ENCODE results near the gene RGS3. TPM values are rescaled to one million over a fixed set of nuclear protein-coding genes. Genes with fewer than 3 reads are reported as not detected.

RGS3 gene
- total and polyA plus RNA-seq, 7 donors, result 26.9 to 50.7 (median 38.3) TPM

DNA sequence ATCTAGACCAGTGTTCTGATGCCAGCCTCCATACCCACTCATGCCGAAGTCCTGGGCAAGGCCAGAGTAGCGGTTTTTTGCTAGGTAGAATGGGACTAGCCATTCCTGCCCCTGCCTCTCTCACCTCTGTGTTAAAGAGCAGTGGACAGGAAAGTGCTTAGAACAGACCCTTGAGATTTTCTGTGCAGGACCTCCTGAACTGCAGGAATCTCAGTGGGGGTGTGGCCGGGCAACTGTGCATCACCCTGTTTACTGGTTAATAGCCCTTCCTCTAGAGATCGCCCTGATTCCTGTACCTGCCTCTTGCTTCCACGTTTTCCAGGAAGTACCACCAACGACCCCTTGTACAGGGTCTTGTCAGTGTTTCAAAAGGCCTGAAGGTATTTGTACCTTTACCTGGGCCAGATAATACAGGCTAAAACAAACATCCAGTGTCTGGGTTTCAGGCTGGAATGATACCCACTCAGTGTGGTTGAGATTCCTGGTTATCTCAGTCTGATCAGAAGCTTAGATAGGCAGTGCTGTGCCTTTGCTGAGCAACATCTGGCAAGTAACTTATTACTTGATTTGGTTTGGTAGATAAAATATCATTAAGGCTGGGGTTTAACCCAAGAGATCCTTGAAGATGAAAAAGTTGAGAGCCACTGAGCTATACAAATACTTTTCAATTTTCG, 65.9 kb downstream of the RGS3 start:
- Histone ChIP-seq H3K36me3 (peaks cover 0 to 22% (median 13%) of the 10 kb centered on the region in 4 donors), H3K4me3 (no peak overlapping the region), H3K27me3 (no peaks in the 10 kb centered on the region), H3K27ac (no peak overlapping the region), H3K4me1 (peaks cover 0 to 45% (median 41%) of the 10 kb centered on the region in 4 donors), H3K9me3 (no peaks in the 10 kb centered on the region)
- intact Hi-C loops (cut with DNase I), result loop anchor here (5.0 kb wide), 1 partner anchor 38 kb away; no protein-coding TSS in a partner anchor
- TF ChIP-seq POLR2AphosphoS5 (IDR thresholded peaks at IDR 0.05), result no peak
- no peak for TF ChIP-seq EP300 (IDR thresholded peaks at IDR 0.05)
- TF ChIP-seq, protein P1, sequence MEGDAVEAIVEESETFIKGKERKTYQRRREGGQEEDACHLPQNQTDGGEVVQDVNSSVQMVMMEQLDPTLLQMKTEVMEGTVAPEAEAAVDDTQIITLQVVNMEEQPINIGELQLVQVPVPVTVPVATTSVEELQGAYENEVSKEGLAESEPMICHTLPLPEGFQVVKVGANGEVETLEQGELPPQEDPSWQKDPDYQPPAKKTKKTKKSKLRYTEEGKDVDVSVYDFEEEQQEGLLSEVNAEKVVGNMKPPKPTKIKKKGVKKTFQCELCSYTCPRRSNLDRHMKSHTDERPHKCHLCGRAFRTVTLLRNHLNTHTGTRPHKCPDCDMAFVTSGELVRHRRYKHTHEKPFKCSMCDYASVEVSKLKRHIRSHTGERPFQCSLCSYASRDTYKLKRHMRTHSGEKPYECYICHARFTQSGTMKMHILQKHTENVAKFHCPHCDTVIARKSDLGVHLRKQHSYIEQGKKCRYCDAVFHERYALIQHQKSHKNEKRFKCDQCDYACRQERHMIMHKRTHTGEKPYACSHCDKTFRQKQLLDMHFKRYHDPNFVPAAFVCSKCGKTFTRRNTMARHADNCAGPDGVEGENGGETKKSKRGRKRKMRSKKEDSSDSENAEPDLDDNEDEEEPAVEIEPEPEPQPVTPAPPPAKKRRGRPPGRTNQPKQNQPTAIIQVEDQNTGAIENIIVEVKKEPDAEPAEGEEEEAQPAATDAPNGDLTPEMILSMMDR (IDR thresholded peaks at IDR 0.05), result no peak
- TF ChIP-seq POLR2A (IDR thresholded peaks at IDR 0.05), result no peak
- WGBS, 2 donors, result 82 to 87% methylated on average over 7 of the region's 7 CpGs
- DNase-seq, result no peak

DNA sequence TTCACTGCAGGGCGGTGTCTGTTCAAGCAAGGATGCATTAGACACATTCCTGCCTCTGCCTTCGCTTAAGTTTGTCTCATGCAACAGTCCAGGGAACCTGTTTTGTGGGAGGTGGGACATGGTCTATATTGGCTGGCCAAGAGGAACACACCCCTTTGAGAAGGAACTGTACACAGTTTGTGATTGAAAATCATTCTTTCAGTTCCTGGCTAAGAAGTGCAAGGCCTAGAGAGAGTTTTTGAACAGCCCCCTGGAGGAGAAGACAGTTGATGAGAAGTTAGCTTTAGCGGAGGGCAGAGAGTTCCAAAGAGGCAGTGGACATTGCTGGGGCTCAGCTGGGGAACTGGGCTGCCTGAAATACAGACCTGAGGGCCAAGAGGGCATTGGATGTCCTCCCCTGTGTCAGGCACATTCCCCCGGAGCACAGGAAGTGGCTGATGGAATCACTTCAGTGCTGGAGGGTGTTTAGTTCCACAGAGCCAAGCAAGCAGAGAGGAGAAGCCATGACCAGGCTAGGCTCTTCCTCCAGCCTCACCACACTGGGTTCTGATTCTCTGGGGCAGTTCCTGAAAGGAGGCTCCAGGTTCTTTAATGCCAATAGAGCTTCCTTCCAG, 66.6 kb downstream of the RGS3 start:
- peaks cover 0 to 39% (median 35%) of the 10 kb centered on the region in 4 donors for H3K4me1 ChIP-seq
- no peak for TF ChIP-seq EP300 (IDR thresholded peaks at IDR 0.05)
- no peak for TF ChIP-seq POLR2AphosphoS5 (IDR thresholded peaks at IDR 0.05)
- no peak for TF ChIP-seq POLR2A (IDR thresholded peaks at IDR 0.05)
- TF ChIP-seq, protein P1 (IDR thresholded peaks at IDR 0.05), result no peak
- WGBS, 2 donors, result 85 to 91% methylated on average over 4 of the region's 4 CpGs
- peaks cover 0 to 22% (median 13%) of the 10 kb centered on the region in 4 donors for H3K36me3 ChIP-seq
- no peak overlapping the region for H3K27ac ChIP-seq
- no peak overlapping the region for H3K4me3 ChIP-seq
- intact Hi-C loops (cut with DNase I), result no loop called here
- peak; percentile 34 for DNase-seq
- H3K9me3 ChIP-seq, result no peaks in the 10 kb centered on the region
- H3K27me3 ChIP-seq, result no peaks in the 10 kb centered on the region

DNA sequence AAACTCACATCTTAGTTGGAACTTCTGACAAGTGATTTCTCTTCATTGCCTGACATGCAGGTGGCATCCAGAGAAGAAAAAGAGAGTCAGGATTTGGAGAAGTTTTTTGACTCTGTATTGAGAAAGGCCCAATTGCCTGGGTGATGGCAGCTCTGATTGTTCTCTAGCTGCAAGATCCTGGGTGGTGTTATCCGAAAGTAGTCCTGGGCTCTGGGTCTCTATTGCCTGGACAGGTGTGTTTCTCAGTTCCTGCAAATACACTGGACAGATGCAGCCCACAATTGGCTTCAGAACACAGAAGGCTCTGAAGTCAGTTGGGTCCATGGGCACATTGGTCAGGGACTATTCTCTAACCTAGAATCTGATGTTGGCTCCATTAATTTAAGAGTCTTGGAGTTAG, 67.4 kb downstream of the RGS3 start:
- intact Hi-C loops (cut with DNase I), result no loop called here
- 90 to 94% methylated on average over 1 of the region's 1 CpG for WGBS, 2 donors
- TF ChIP-seq, protein P1 (IDR thresholded peaks at IDR 0.05), result no peak
- no peak for TF ChIP-seq POLR2AphosphoS5 (IDR thresholded peaks at IDR 0.05)
- TF ChIP-seq POLR2A (IDR thresholded peaks at IDR 0.05), result no peak
- no peak for TF ChIP-seq EP300 (IDR thresholded peaks at IDR 0.05)
- Histone ChIP-seq H3K27ac (no peak overlapping the region), H3K4me3 (no peak overlapping the region), H3K9me3 (no peaks in the 10 kb centered on the region), H3K4me1 (peaks cover 0 to 33% (median 29%) of the 10 kb centered on the region in 4 donors), H3K27me3 (no peaks in the 10 kb centered on the region), H3K36me3 (peaks cover 0 to 22% (median 13%) of the 10 kb centered on the region in 4 donors)
- DNase-seq, result peak; percentile 17

DNA sequence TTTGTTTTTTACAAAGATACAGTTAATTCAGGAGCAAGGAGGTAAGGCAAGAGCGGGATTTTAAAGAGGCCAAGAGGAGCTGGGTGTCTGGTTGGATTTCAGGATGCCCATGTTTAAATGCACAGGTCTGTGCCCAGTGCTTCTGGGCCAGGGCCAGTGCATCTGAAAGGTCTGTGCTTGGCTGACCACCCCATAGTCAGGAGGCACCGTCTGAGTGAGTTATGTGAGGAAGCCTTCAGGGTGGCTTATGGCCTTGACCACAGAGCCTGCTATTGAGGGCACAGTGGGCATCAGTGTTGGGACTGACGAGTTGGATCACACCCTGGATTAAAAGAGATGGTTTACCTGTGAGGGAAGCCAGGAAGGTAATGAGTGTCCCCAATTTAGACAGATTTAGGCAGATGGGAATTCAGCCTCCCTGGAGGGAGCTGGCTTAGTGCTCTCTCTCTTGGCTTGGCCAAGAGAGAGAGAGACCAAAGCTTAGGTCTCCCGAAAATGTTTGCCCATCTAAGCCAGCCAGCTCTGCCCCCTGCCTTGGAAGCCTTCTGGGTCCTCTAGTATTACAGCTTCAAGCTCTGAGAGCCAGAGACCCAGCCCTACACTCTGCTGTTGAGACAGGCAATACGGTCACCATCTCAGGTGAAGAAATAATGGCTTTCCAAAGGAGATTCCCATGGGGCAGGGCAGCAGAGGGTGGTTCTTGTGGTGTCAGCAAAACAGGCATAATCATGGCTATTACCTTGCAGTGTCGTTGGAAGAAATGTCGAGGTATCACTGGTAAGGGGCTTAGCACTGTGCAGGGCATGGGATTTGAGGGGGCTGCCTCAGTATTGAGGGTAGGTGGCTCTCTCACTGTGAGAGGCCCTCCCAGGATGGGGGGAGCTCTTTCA, 68.6 kb downstream of the RGS3 start:
- Histone ChIP-seq H3K27me3 (no peaks in the 10 kb centered on the region), H3K27ac (no peak overlapping the region)
- 94 to 95% methylated on average over 7 of the region's 7 CpGs for WGBS, 2 donors

More for the DNA sequence above, 68.6 kb downstream of the RGS3 start:
- H3K4me3 ChIP-seq, result no peak overlapping the region
- no peaks in the 10 kb centered on the region for H3K9me3 ChIP-seq
- intact Hi-C loops (cut with DNase I), result no loop called here
- peak; percentile 32 for DNase-seq
- TF ChIP-seq EP300 (IDR thresholded peaks at IDR 0.05) (no peak), POLR2A (IDR thresholded peaks at IDR 0.05) (no peak), POLR2AphosphoS5 (IDR thresholded peaks at IDR 0.05) (no peak)
- TF ChIP-seq, protein P1 (IDR thresholded peaks at IDR 0.05), result no peak
- peaks cover 0 to 29% (median 19%) of the 10 kb centered on the region in 4 donors for H3K36me3 ChIP-seq
- H3K4me1 ChIP-seq, result peaks cover 0 to 30% (median 17%) of the 10 kb centered on the region in 4 donors

All from sigmoid colon (tissue), 7 donors.